OCI-LY1 (cell line): Measurements from ENCODE around the gene SFT2D1.
"Not testable (repeated sequence)": the region's sequence is repeated elsewhere in the genome, so short reads cannot be mapped to it uniquely, and the experiment has no call there.

Experiments
- H2AFZ ChIP-seq: fragments of 200-600 bp; sonication (generic), shearing (Covaris generic); 2 replicates; pipeline ENCODE4 v1.6.0; 2014; ENCODE audit warnings: antibody characterized with exemption, mild to moderate bottlenecking, low read length
- H3F3A ChIP-seq: fragments of 200-600 bp; sonication (generic), shearing (Covaris generic); 2 replicates; pipeline ENCODE4 v1.6.0; 2014; ENCODE audit warnings: mild to moderate bottlenecking, antibody characterized with exemption, low read length, moderate library complexity; ENCODE audit not compliant: insufficient read depth
- H3K27ac ChIP-seq: fragments of 200-600 bp; sonication (generic); 2 replicates; pipeline ENCODE4 v1.5.1; 2014; ENCODE audit warnings: low read length, mixed run types, mild to moderate bottlenecking, low read depth; ENCODE audit not compliant: poor library complexity, severe bottlenecking
- H3K27me3 ChIP-seq: fragments of 200-600 bp; sonication (generic); 2 replicates; pipeline ENCODE4 v1.6.0; 2014; ENCODE audit warnings: antibody characterized with exemption, mild to moderate bottlenecking, low read length, moderate library complexity; ENCODE audit not compliant: insufficient read depth
- H3K36me3 ChIP-seq: fragments of 200-600 bp; sonication (generic); 2 replicates; pipeline ENCODE4 v1.6.1; 2014; ENCODE audit warnings: mild to moderate bottlenecking, antibody characterized with exemption, low read length, moderate library complexity, mixed read lengths; ENCODE audit not compliant: insufficient read depth
- H3K4me1 ChIP-seq: fragments of 200-600 bp; sonication (generic); 2 replicates; pipeline ENCODE4 v1.5.1; 2014; ENCODE audit warnings: mild to moderate bottlenecking, low read length, moderate library complexity; ENCODE audit not compliant: insufficient read depth, severe bottlenecking
- H3K4me2 ChIP-seq: fragments of 200-600 bp; sonication (generic), shearing (Covaris generic); 2 replicates; pipeline ENCODE4 v1.6.1; 2014; ENCODE audit warnings: low read length
- H3K4me3 ChIP-seq: fragments of 200-600 bp; sonication (generic); 2 replicates; pipeline ENCODE4 v1.5.1; 2014; ENCODE audit warnings: low read length, low read depth, mild to moderate bottlenecking, mixed read lengths; ENCODE audit not compliant: poor library complexity, severe bottlenecking
- H3K79me2 ChIP-seq: fragments of 200-600 bp; shearing (Covaris generic); 2 replicates; pipeline ENCODE4 v1.6.1; 2016; ENCODE audit warnings: mixed run types, low read length, mixed read lengths; ENCODE audit not compliant: insufficient read depth
- H3K9ac ChIP-seq: fragments of 200-600 bp; sonication (generic), shearing (Covaris generic); 2 replicates; pipeline ENCODE4 v1.6.1; 2014; ENCODE audit warnings: mild to moderate bottlenecking, low read length, mixed read lengths
- H3K9me2 ChIP-seq: fragments of 200-600 bp; sonication (generic), shearing (Covaris generic); 2 replicates; pipeline ENCODE4 v1.6.1; 2014; ENCODE audit warnings: low read depth, mild to moderate bottlenecking, low read length, mixed read lengths
- H3K9me3 ChIP-seq: fragments of 200-600 bp; shearing (Covaris generic); 2 replicates; pipeline ENCODE4 v1.6.1; 2014; ENCODE audit warnings: low read length, mixed read lengths
- H4K20me1 ChIP-seq: fragments of 200-600 bp; sonication (generic), shearing (Covaris generic); 2 replicates; pipeline ENCODE4 v1.6.0; 2016; ENCODE audit warnings: mild to moderate bottlenecking, low read length; ENCODE audit not compliant: insufficient read depth
- CTCF ChIP-seq: fragments of 200-600 bp; sonication (generic), shearing (Covaris generic); IDR thresholded peaks from 2 replicates; pipeline ENCODE4 v1.5.1; 2017; ENCODE audit warnings: mild to moderate bottlenecking, antibody characterized with exemption, low read length, moderate library complexity, mixed read lengths
- EZH2 ChIP-seq: fragments of 200-600 bp; sonication (generic), shearing (Covaris generic); IDR thresholded peaks from 2 replicates; pipeline ENCODE4 v1.8.0; 2017; ENCODE audit warnings: borderline replicate concordance, mixed run types, mild to moderate bottlenecking, antibody characterized with exemption, low read length, moderate library complexity, mixed read lengths

The SFT2D1 gene

GRCh38 chr6:166365221-166365620, 22.9 kb upstream of the SFT2D1 start:
- Histone ChIP-seq H3K4me1 (no peaks in the 10 kb centered on the region), H3K9me3 (no peaks in the 10 kb centered on the region), H3F3A (no peaks in the 10 kb centered on the region), H3K9ac (no peak overlapping the region), H4K20me1 (no peaks in the 10 kb centered on the region), H3K27ac (no peak overlapping the region), H3K36me3 (0 out of 2 replicates have a peak, but pooled peaks cover 3% of the 10 kb centered on the region), H3K4me2 (no peak overlapping the region), H3K79me2 (no peaks in the 10 kb centered on the region), H3K4me3 (no peak overlapping the region), H2AFZ (no peak overlapping the region), H3K27me3 (no peaks in the 10 kb centered on the region), H3K9me2 (no peaks in the 10 kb centered on the region)
- TF ChIP-seq EZH2 (no peak), CTCF (no peak)

GRCh38 chr6:166364456-166364855, 22.1 kb upstream of the SFT2D1 start:
- H3K9ac ChIP-seq: no peak overlapping the region
- no peak overlapping the region for H3K4me2 ChIP-seq
- H3K27me3 ChIP-seq: no peaks in the 10 kb centered on the region
- H3K4me3 ChIP-seq: no peak overlapping the region
- H3K36me3 ChIP-seq: 0 out of 2 replicates have a peak, but pooled peaks cover 3% of the 10 kb centered on the region
- no peak overlapping the region for H2AFZ ChIP-seq
- H4K20me1 ChIP-seq: no peaks in the 10 kb centered on the region
- H3K9me2 ChIP-seq: no peaks in the 10 kb centered on the region
- no peaks in the 10 kb centered on the region for H3K79me2 ChIP-seq
- TF ChIP-seq EZH2 (no peak), CTCF (no peak)
- H3K9me3 ChIP-seq: no peaks in the 10 kb centered on the region
- no peaks in the 10 kb centered on the region for H3F3A ChIP-seq
- no peaks in the 10 kb centered on the region for H3K4me1 ChIP-seq
- H3K27ac ChIP-seq: no peak overlapping the region

GRCh38 chr6:166362427-166362826, 20.1 kb upstream of the SFT2D1 start:
- H4K20me1 ChIP-seq, H3K4me1 ChIP-seq, H3K9me2 ChIP-seq, H3K27me3 ChIP-seq, H3K9me3 ChIP-seq, H3K4me2 ChIP-seq, H3K36me3 ChIP-seq, H2AFZ ChIP-seq, H3K27ac ChIP-seq, H3F3A ChIP-seq, H3K79me2 ChIP-seq, H3K9ac ChIP-seq, H3K4me3 ChIP-seq: not testable (repeated sequence)

GRCh38 chr6:166361077-166361429, 18.7 kb upstream of the SFT2D1 start:
- no peaks in the 10 kb centered on the region for H4K20me1 ChIP-seq
- no peaks in the 10 kb centered on the region for H3K9me3 ChIP-seq
- H3K27ac ChIP-seq: no peak overlapping the region
- no peaks in the 10 kb centered on the region for H3K9me2 ChIP-seq
- H3K4me3 ChIP-seq: no peak overlapping the region
- H2AFZ ChIP-seq: no peak overlapping the region
- H3K4me2 ChIP-seq: no peak overlapping the region
- no peak overlapping the region for H3K9ac ChIP-seq
- 0 out of 2 replicates have a peak, but pooled peaks cover 3% of the 10 kb centered on the region for H3K36me3 ChIP-seq
- no peaks in the 10 kb centered on the region for H3K79me2 ChIP-seq
- H3K27me3 ChIP-seq: no peaks in the 10 kb centered on the region
- no peak for TF ChIP-seq CTCF
- TF ChIP-seq EZH2: no peak
- no peaks in the 10 kb centered on the region for H3F3A ChIP-seq
- H3K4me1 ChIP-seq: no peaks in the 10 kb centered on the region
